Kidney (tissue), 14 donors: Measurements from ENCODE around the gene SLC22A13. TPM values are rescaled to one million over a fixed set of nuclear protein-coding genes. Genes with fewer than 3 reads are reported as not detected.

Source experiments
- DNase-seq, 5 donors: peaks; one replicate each; pipeline ENCODE4 v3.0.0-alpha.2; 2013 to 2020
- FAIRE-seq: peaks from 2 replicates; lab custom pipeline; 2012; peaks lifted over from hg19 to GRCh38; lab: Jason Lieb, UNC
- H3K27ac ChIP-seq, 2 donors: one replicate each; pipeline ENCODE4 v1.7.0; 2013; ENCODE audit warnings: low read depth in 2 of 2, low read length in 2 of 2, inconsistent platforms in 1 of 2
- H3K27me3 ChIP-seq: one replicate; pipeline ENCODE4 v1.7.1; 2013; ENCODE audit warnings: low read length, inconsistent platforms; ENCODE audit not compliant: control insufficient read depth, insufficient read depth
- H3K36me3 ChIP-seq, 3 donors: one replicate each; pipeline versions ENCODE4 v1.7.0 to v1.7.1; 2013; ENCODE audit warnings: low read length in 3 of 3, control low read depth in 1 of 3, inconsistent platforms in 1 of 3; ENCODE audit not compliant: insufficient read depth in 3 of 3, control insufficient read depth in 2 of 3
- H3K4me1 ChIP-seq, 3 donors: one replicate each; pipeline versions ENCODE4 v1.7.0 to v1.7.1; 2013; ENCODE audit warnings: low read length in 3 of 3, inconsistent platforms in 1 of 3, low read depth in 1 of 3; ENCODE audit not compliant: control insufficient read depth in 2 of 3, insufficient read depth in 2 of 3
- H3K4me3 ChIP-seq, 3 donors: one replicate each; pipeline versions ENCODE4 v1.7.0 to v1.8.1; 2013; ENCODE audit warnings: low read length in 3 of 3, control low read depth in 1 of 3, inconsistent platforms in 1 of 3
- H3K9ac ChIP-seq, 3 donors: one replicate each; pipeline versions ENCODE4 v1.7.0 to v1.7.1; 2013; ENCODE audit warnings: low read length in 3 of 3, control low read depth in 1 of 3, inconsistent platforms in 1 of 3
- H3K9me3 ChIP-seq, 3 donors: one replicate each; pipeline versions ENCODE4 v1.7.0 to v1.7.1; 2013; ENCODE audit warnings: low read length in 3 of 3, control low read depth in 1 of 3, inconsistent platforms in 1 of 3; ENCODE audit not compliant: control insufficient read depth in 2 of 3, insufficient read depth in 1 of 3
- CTCF ChIP-seq: IDR thresholded peaks from 3 replicates; pipeline ENCODE4 v1.5.1; 2012; ENCODE audit warnings: mild to moderate bottlenecking, moderate library complexity, borderline replicate concordance; ENCODE audit not compliant: insufficient read depth; ENCODE audit errors: extremely low read depth
- intact Hi-C: fragments of 100-400 bp; cut with DNase I; formaldehyde crosslinking; loops from one replicate; pipeline ENCODE4 v1.11.1; 2022
- polyA plus RNA-seq: library from polyadenylated mRNA; stranded (reverse); fragments of 350-450 nt; fragmentation: Illumina TruSeq; extraction: RNeasy Lipid Tissue Mini Kit (QIAGEN cat#74804); gene quantifications from one replicate; pipeline ENCODE4 v1.2.3, GENCODE V29; 2014; ENCODE audit warnings: low read depth, low replicate concordance; ENCODE audit not compliant: insufficient read depth
- total RNA-seq: library from RNA; stranded (reverse); fragmentation: NEBNext Ultra II Directional; extraction: Animal tissue kit (Norgen Biotek cat#: 25700); gene quantifications from one replicate; pipeline ENCODE4 v1.2.1, GENCODE V29; 2021
- donor health status: control.
- donor health status: control.
- donor health status: control.
- donor health status: control.
- donor health status: control.
- donor health status: DM: yes; HTN: yes; CAD: no.
- donor health status: Normal renal cell carcinoma (clear cell type).

Gene SLC22A13
- total and polyA plus RNA-seq, 2 donors from 2014 or later = 0.16 to 9.9 TPM

GRCh38 chr3:38260474-38260873 lies 5.1 kb upstream of the SLC22A13 start:
- FAIRE-seq = no peak
- no peak overlapping the region for H3K27ac ChIP-seq

GRCh38 chr3:38264353-38264771 lies 1.2 kb upstream of the SLC22A13 start:
- Histone ChIP-seq H3K9ac (no peak overlapping the region), H3K27me3 (no peaks in the 10 kb centered on the region), H3K36me3 (no peaks in the 10 kb centered on the region), H3K27ac (peak overlapping the region; percentile 33), H3K4me3 (no peak overlapping the region), H3K9me3 (peaks cover 0 to 7% (median 0%) of the 10 kb centered on the region in 3 donors), H3K4me1 (peaks cover 0 to 29% (median 28%) of the 10 kb centered on the region in 3 donors)
- FAIRE-seq = no peak
- intact Hi-C loops = no loop called here
- peak in 2 of 5 donors; percentile 16 to 53 for DNase-seq
- no peak for TF ChIP-seq CTCF

More at GRCh38 chr3:38260474-38260873, 5.1 kb upstream of the SLC22A13 start:
- no peak for TF ChIP-seq CTCF
- Histone ChIP-seq H3K27me3 (no peaks in the 10 kb centered on the region), H3K9ac (no peak overlapping the region), H3K4me1 (peaks cover 0 to 30% (median 17%) of the 10 kb centered on the region in 3 donors), H3K9me3 (peaks cover 0 to 7% (median 0%) of the 10 kb centered on the region in 3 donors), H3K4me3 (no peak overlapping the region), H3K36me3 (no peaks in the 10 kb centered on the region)
- no peak for DNase-seq
- intact Hi-C loops = no loop called here

GRCh38 chr3:38264779-38265178 lies 833 bp upstream of the SLC22A13 start:
- TF ChIP-seq CTCF = no peak
- intact Hi-C loops = no loop called here
- H3K9me3 ChIP-seq = peaks cover 0 to 7% (median 0%) of the 10 kb centered on the region in 3 donors
- peak overlapping the region; percentile 33 for H3K27ac ChIP-seq
- no peak overlapping the region for H3K4me3 ChIP-seq
- H3K9ac ChIP-seq = no peak overlapping the region
- no peak for FAIRE-seq
- peaks cover 0 to 29% (median 28%) of the 10 kb centered on the region in 3 donors for H3K4me1 ChIP-seq
- H3K27me3 ChIP-seq = no peaks in the 10 kb centered on the region
- H3K36me3 ChIP-seq = no peaks in the 10 kb centered on the region
- DNase-seq = no peak

- Histone ChIP-seq H3K9ac (no peak overlapping the region), H3K27me3 (no peaks in the 10 kb centered on the region), H3K27ac (peak overlapping the region; percentile 48 to 54), H3K4me3 (peak overlapping the region in 2 of 3 donors; percentile 60 to 62), H3K9me3 (peaks cover 0 to 3% (median 0%) of the 10 kb centered on the region in 3 donors), H3K4me1 (peaks cover 0 to 29% (median 29%) of the 10 kb centered on the region in 3 donors), H3K36me3 (no peaks in the 10 kb centered on the region)
- DNase-seq (no peak), FAIRE-seq (no peak)
- intact Hi-C loops = no loop called here
- TF ChIP-seq CTCF = no peak
Observed at GRCh38 chr3:38266810-38267209, 1.2 kb downstream of the SLC22A13 start.
